CD4-positive, CD25-positive, alpha-beta regulatory T cell (primary cell): ENCODE results near the gene ZBTB16. TPM values are rescaled to one million over a fixed set of nuclear protein-coding genes. Genes with fewer than 3 reads are reported as not detected.

Source experiments
- polyA plus RNA-seq, 4 donors: library from polyadenylated mRNA; unstranded; fragments of 300-500 nt; fragmentation: Illumina TruSeq; gene quantifications; one replicate each; pipeline ENCODE4 v1.2.3, GENCODE V29; 2021
- total RNA-seq: library from RNA; stranded (reverse); gene quantifications from one replicate; pipeline ENCODE4 v1.2.3, GENCODE V29; 2022

ZBTB16 gene
- total and polyA plus RNA-seq, 5 donors from 2014 or later, result 2.9 to 28.1 (median 8.5) TPM

Other genes starting within 250 kb of the ZBTB16 start
- 20.7 TPM for gene USP28, start 184.1 kb upstream of the ZBTB16 start, total RNA-seq
- gene USP28, start 184.1 kb upstream of the ZBTB16 start, polyA plus RNA-seq, result 10 to 100 TPM; 22.8 to 29.9 (median 28.1) TPM
- not detected for gene HTR3B, start 154.9 kb upstream of the ZBTB16 start, total RNA-seq
- not detected for gene HTR3B, start 154.9 kb upstream of the ZBTB16 start, polyA plus RNA-seq
- not detected for gene HTR3A, start 84.6 kb upstream of the ZBTB16 start, total RNA-seq
- gene HTR3A, start 84.6 kb upstream of the ZBTB16 start, polyA plus RNA-seq, result not detected
- gene NNMT, start 236.7 kb downstream of the ZBTB16 start, total RNA-seq, result not detected
- gene NNMT, start 236.7 kb downstream of the ZBTB16 start, polyA plus RNA-seq, result not detected